ENCODE measurements around the gene FBXL2.
"Not testable (repeated sequence)": the region's sequence is repeated elsewhere in the genome, so short reads cannot be mapped to it uniquely, and the experiment has no call there.

FBXL2 gene

DNA sequence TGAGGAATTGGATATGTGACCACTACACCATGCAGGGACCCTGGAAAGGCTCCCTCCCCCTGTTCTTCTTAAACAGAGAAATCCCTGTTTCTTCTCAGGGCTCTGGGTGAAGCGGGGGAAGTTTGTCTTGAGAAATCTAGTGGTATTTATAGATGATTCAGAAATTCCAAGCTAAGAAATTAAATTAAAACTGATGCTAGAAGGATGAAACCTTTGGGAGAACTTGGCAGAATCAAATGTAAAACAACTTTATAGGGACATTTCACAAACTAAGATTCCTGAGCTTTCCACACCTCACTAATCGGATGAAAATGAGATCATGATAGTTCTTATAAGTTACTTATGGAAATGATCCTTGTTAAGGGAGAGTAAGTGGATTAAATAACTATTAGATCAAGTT lies 54.2 kb downstream of the FBXL2 start:
- Histone ChIP-seq H3K9me3 (ENCODE audit: low read length) (no peaks in the 10 kb centered on the region), H3K4me1 (ENCODE audit: insufficient read depth, low read length) (no peaks in the 10 kb centered on the region), H2AFZ (ENCODE audit: low read depth, low read length) (no peak overlapping the region), H3K36me3 (ENCODE audit: insufficient read depth, low read length) (no peaks in the 10 kb centered on the region), H3K4me3 (ENCODE audit: low read length) (no peak overlapping the region), H3K27me3 (ENCODE audit: insufficient read depth, low read length) (no peaks in the 10 kb centered on the region)

GRCh38 chr3:33334364-33334763 lies 57.1 kb downstream of the FBXL2 start:
- Histone ChIP-seq H3K27me3 (ENCODE audit: insufficient read depth, low read length) (no peaks in the 10 kb centered on the region), H3K4me1 (ENCODE audit: insufficient read depth, low read length) (no peaks in the 10 kb centered on the region), H2AFZ (ENCODE audit: low read depth, low read length) (no peak overlapping the region)

DNA sequence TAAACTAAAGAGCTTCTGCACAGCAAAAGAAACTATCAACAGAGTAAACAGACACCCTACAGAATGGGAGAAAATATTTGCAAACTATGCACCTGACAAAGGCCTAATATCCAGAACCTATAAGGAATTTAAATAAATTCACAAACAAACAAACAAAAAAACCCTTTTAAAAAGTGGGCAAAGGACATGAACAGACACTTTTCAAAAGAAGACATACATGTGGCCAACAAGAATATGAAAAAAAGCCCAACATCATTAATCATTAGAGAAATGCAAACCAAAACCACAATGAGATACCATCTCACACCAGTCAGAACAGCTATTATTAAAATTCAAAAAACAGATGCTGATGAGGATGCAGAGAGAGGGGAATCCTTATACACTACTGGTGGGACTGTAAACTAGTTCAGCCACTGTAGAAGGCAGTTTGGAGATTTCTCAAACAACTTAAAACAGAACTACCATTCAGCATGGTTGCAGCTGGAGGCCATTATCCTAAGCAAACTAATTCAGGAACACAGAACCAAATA lies 61.8 kb downstream of the FBXL2 start:
- not testable (repeated sequence) for H3K4me3 ChIP-seq (ENCODE audit: low read length); H3K36me3 ChIP-seq (ENCODE audit: insufficient read depth, low read length); H3K27me3 ChIP-seq (ENCODE audit: insufficient read depth, low read length); H3K4me1 ChIP-seq (ENCODE audit: insufficient read depth, low read length); H3K9me3 ChIP-seq (ENCODE audit: low read length); H2AFZ ChIP-seq (ENCODE audit: low read depth, low read length)

More at GRCh38 chr3:33334364-33334763, 57.1 kb downstream of the FBXL2 start:
- H3K9me3 ChIP-seq (ENCODE audit: low read length): no peaks in the 10 kb centered on the region
- no peaks in the 10 kb centered on the region for H3K36me3 ChIP-seq (ENCODE audit: insufficient read depth, low read length)
- H3K4me3 ChIP-seq (ENCODE audit: low read length): no peak overlapping the region

DNA sequence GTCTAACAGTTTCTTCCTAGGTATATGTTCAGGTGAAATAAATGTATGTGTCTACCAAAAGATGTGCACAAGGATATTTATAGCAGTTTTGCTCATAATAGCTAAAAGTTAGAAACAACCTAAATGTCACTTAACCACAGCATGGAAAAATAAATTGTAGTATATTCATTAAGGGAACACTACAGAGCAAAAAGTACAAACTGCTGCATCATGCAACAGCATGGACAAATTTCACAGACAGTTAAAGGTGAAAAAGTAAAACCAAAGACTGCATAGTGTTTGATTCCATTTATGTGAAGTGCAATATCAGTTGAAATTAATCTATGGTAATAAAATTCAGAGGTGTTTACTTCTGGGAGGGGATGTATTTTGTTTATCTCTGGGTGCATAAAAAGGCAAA lies 62.5 kb downstream of the FBXL2 start:
- no peaks in the 10 kb centered on the region for H3K36me3 ChIP-seq (ENCODE audit: insufficient read depth, low read length)

GRCh38 chr3:33355611-33356010 lies 78.4 kb downstream of the FBXL2 start:
- Histone ChIP-seq H3K27me3 (ENCODE audit: insufficient read depth, low read length) (no peaks in the 10 kb centered on the region), H3K36me3 (ENCODE audit: insufficient read depth, low read length) (no peaks in the 10 kb centered on the region), H3K4me1 (ENCODE audit: insufficient read depth, low read length) (no peaks in the 10 kb centered on the region), H3K4me3 (ENCODE audit: low read length) (no peak overlapping the region), H3K9me3 (ENCODE audit: low read length) (no peaks in the 10 kb centered on the region), H2AFZ (ENCODE audit: low read depth, low read length) (no peak overlapping the region)

More for the DNA sequence above, 62.5 kb downstream of the FBXL2 start:
- Histone ChIP-seq H3K27me3 (ENCODE audit: insufficient read depth, low read length) (no peaks in the 10 kb centered on the region), H3K4me3 (ENCODE audit: low read length) (no peak overlapping the region), H3K4me1 (ENCODE audit: insufficient read depth, low read length) (no peaks in the 10 kb centered on the region), H3K9me3 (ENCODE audit: low read length) (no peaks in the 10 kb centered on the region), H2AFZ (ENCODE audit: low read depth, low read length) (no peak overlapping the region)

DNA sequence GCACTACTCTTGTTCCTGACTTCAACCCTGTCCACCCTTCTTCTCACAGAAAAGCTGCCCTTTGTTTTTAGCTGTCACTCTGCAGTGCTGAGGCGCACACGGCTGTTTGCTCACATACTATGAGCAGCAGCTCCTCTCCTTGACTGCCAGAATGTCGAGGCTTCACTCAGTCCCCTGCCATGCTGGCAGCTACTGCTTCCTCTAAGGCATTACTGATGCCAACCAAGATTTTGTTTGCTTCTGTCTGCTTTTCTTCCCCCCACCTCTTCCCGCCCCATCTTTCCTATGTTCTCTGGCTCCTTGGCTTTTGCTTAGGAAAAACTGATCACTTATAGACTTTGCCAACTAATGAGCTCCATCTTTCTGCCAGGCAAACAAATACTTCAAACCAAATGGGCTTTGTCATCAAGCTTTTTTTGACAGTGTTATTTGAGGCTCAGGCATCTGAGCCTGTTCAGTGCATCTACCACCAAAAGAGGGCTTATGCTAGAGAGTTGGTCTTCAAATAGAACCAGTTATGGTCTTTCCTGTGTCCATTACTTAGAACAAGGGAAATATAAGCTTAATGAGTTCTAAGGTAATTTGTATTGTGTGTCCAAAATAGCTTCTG lies 81.0 kb downstream of the FBXL2 start:
- H2AFZ ChIP-seq (ENCODE audit: low read depth, low read length): no peak overlapping the region
- H3K9me3 ChIP-seq (ENCODE audit: low read length): no peaks in the 10 kb centered on the region
- no peaks in the 10 kb centered on the region for H3K36me3 ChIP-seq (ENCODE audit: insufficient read depth, low read length)
- no peaks in the 10 kb centered on the region for H3K27me3 ChIP-seq (ENCODE audit: insufficient read depth, low read length)
- no peak overlapping the region for H3K4me3 ChIP-seq (ENCODE audit: low read length)
- no peaks in the 10 kb centered on the region for H3K4me1 ChIP-seq (ENCODE audit: insufficient read depth, low read length)

DNA sequence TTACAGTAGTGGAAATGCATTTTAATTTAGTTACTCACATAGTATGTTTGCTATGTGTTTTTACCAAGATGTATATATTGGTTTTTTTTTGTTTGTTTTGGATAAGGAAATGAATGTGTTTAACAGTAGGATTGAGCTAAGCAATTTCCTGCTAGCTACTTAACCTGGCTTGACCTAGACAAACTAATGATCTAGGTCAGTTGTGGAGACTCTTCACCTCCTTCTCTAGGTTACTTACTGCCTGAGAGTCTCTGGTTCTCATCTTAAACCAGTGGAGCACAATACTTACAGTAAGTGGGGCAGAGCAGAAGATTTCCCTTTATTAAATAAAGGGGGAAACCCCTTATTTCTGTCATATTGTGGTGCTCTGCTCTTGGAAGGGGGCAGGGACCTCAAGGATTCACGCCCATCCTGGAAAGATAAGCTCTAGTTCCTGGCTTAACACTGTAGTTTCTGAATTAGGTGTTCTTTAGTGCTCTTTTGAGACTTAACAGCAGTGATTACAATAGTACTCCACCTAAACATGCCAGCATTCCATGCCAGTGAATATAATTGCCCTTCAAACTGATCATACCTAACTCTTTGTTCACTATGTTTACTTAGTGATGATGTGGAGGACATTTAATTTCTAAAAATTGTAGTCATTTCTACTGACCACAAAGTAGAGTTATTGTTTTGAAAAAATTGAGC lies 83.0 kb downstream of the FBXL2 start:
- no peaks in the 10 kb centered on the region for H3K27me3 ChIP-seq (ENCODE audit: insufficient read depth, low read length)
- no peaks in the 10 kb centered on the region for H3K36me3 ChIP-seq (ENCODE audit: insufficient read depth, low read length)
- no peaks in the 10 kb centered on the region for H3K9me3 ChIP-seq (ENCODE audit: low read length)
- H3K4me3 ChIP-seq (ENCODE audit: low read length): no peak overlapping the region
- no peaks in the 10 kb centered on the region for H3K4me1 ChIP-seq (ENCODE audit: insufficient read depth, low read length)
- H2AFZ ChIP-seq (ENCODE audit: low read depth, low read length): no peak overlapping the region

DNA sequence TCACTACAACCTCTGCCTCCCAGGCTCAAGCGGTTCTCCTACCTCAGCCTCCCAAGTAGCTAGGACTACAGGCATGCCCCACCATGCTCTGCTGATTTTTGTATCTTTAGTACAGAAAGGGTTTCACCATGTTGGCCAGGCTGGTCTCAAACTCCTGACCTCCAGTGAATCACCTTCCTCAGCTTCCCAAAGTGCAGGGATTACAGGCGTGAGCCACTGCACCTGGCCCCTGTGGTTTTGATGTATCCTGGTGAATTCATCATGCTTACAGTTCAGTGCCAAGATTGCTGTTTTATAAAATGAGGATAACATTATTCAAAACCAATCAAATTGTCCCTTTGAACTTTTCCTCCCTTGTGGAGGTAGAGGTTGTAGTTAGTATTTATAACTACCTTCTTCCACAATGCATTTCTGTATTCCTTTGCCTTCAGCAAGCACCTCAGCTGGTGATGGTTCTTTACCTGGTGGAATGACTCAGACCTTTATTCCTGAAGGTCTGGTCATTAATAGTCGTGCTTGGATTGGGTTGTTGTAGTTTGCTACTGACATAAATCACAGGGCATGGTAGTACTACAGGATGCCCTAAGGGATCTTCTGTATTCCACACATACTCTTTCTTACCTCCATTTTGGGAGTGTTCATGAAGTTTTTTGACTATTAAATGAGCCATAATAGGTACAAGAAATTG lies 86.0 kb downstream of the FBXL2 start:
- Histone ChIP-seq H3K27me3 (ENCODE audit: insufficient read depth, low read length) (no peaks in the 10 kb centered on the region), H3K4me3 (ENCODE audit: low read length) (no peak overlapping the region), H3K36me3 (ENCODE audit: insufficient read depth, low read length) (no peaks in the 10 kb centered on the region), H3K9me3 (ENCODE audit: low read length) (no peaks in the 10 kb centered on the region), H3K4me1 (ENCODE audit: insufficient read depth, low read length) (no peaks in the 10 kb centered on the region), H2AFZ (ENCODE audit: low read depth, low read length) (no peak overlapping the region)

DNA sequence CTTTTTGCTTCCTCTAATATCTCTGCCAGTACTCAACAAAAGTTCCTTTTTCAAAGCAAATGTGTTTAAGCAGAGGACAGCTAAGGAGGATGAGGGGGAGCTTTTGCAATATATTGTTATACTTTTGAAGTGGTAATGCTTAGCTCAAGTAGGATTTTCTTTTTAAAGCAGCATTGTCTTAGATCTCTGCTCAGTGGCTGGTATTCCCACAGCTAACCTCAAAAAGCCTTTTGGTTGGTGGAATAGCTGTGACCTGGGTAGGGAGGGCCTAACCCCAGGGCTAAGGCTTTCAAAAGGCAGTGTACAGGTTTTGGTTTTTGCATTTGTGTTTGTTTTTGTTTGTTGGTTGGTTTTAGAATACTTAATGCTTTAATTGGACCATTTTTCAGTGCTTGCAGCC lies 86.8 kb downstream of the FBXL2 start:
- Histone ChIP-seq H3K9me3 (ENCODE audit: low read length) (no peaks in the 10 kb centered on the region), H3K36me3 (ENCODE audit: insufficient read depth, low read length) (no peaks in the 10 kb centered on the region), H3K27me3 (ENCODE audit: insufficient read depth, low read length) (no peaks in the 10 kb centered on the region), H3K4me1 (ENCODE audit: insufficient read depth, low read length) (no peaks in the 10 kb centered on the region), H2AFZ (ENCODE audit: low read depth, low read length) (no peak overlapping the region), H3K4me3 (ENCODE audit: low read length) (no peak overlapping the region)

- H2AFZ ChIP-seq (ENCODE audit: low read depth, low read length): no peak overlapping the region
- H3K9me3 ChIP-seq (ENCODE audit: low read length): no peaks in the 10 kb centered on the region
- H3K4me3 ChIP-seq (ENCODE audit: low read length): no peak overlapping the region
- no peaks in the 10 kb centered on the region for H3K27me3 ChIP-seq (ENCODE audit: insufficient read depth, low read length)
- H3K4me1 ChIP-seq (ENCODE audit: insufficient read depth, low read length): no peaks in the 10 kb centered on the region
- no peaks in the 10 kb centered on the region for H3K36me3 ChIP-seq (ENCODE audit: insufficient read depth, low read length)
Observed at GRCh38 chr3:33364531-33365128, 87.4 kb downstream of the FBXL2 start.

GRCh38 chr3:33372218-33373081 lies 95.2 kb downstream of the FBXL2 start:
- Histone ChIP-seq H3K36me3 (ENCODE audit: insufficient read depth, low read length) (peaks cover 5% of the 10 kb centered on the region), H3K27me3 (ENCODE audit: insufficient read depth, low read length) (no peaks in the 10 kb centered on the region), H3K4me1 (ENCODE audit: insufficient read depth, low read length) (no peaks in the 10 kb centered on the region), H3K9me3 (ENCODE audit: low read length) (no peaks in the 10 kb centered on the region), H3K4me3 (ENCODE audit: low read length) (no peak overlapping the region), H2AFZ (ENCODE audit: low read depth, low read length) (no peak overlapping the region)

DNA sequence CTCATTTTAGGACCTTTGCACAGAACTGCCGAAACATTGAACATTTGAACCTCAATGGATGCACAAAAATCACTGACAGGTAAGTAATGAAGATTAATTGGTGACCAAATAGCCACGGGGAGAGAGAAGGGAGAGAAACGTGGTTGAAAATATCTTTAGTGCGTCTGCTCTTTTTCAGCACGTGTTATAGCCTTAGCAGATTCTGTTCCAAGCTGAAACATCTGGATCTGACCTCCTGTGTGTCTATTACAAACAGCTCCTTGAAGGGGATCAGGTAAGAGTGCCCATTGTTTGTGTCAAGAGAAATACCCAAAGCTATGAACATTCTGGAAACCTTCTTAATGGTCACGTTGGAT lies 95.8 kb downstream of the FBXL2 start:
- H3K9me3 ChIP-seq (ENCODE audit: low read length): no peaks in the 10 kb centered on the region
- no peak overlapping the region for H2AFZ ChIP-seq (ENCODE audit: low read depth, low read length)
- no peaks in the 10 kb centered on the region for H3K27me3 ChIP-seq (ENCODE audit: insufficient read depth, low read length)
- H3K4me1 ChIP-seq (ENCODE audit: insufficient read depth, low read length): no peaks in the 10 kb centered on the region
- H3K4me3 ChIP-seq (ENCODE audit: low read length): no peak overlapping the region
- peaks cover 9% of the 10 kb centered on the region for H3K36me3 ChIP-seq (ENCODE audit: insufficient read depth, low read length)
